Measurements from ENCODE around the gene CYP26B1.

Gene CYP26B1

GRCh38 chr2:72138921-72139381 lies 8.7 kb downstream of the CYP26B1 start:
- DNase-seq (ENCODE audit: extremely low read depth, insufficient read length): no peak
- H3K4me3 ChIP-seq (replicated peaks; ENCODE audit: low read depth, low read length): no peak overlapping the region
- no peak for TF ChIP-seq CTCF (IDR thresholded peaks at IDR 0.05; ENCODE audit: insufficient read depth, low read length, poor library complexity, severe bottlenecking)
- H3K27me3 ChIP-seq (replicated peaks; ENCODE audit: control insufficient read depth, insufficient read depth, low read length): no peaks in the 10 kb centered on the region; the same call in 1 of the 2 replicates
- H3K36me3 ChIP-seq (ENCODE audit: control insufficient read depth, insufficient read depth, low read length): no peaks in the 10 kb centered on the region

GRCh38 chr2:72138011-72138881 lies 9.4 kb downstream of the CYP26B1 start:
- Histone ChIP-seq H3K36me3 (ENCODE audit: control insufficient read depth, insufficient read depth, low read length) (no peaks in the 10 kb centered on the region), H3K27me3 (replicated peaks; ENCODE audit: control insufficient read depth, insufficient read depth, low read length) (no peaks in the 10 kb centered on the region; the same call in 1 of the 2 replicates), H3K4me3 (replicated peaks; ENCODE audit: low read depth, low read length) (no peak overlapping the region)
- no peak for TF ChIP-seq CTCF (IDR thresholded peaks at IDR 0.05; ENCODE audit: insufficient read depth, low read length, poor library complexity, severe bottlenecking)
- no peak for DNase-seq (ENCODE audit: extremely low read depth, insufficient read length)

- no peaks in the 10 kb centered on the region; the same call in 1 of the 2 replicates for H3K27me3 ChIP-seq (replicated peaks; ENCODE audit: control insufficient read depth, insufficient read depth, low read length)
- peak; percentile 42 for DNase-seq (ENCODE audit: extremely low read depth, insufficient read length)
- peak; percentile 99 for TF ChIP-seq CTCF (IDR thresholded peaks at IDR 0.05; ENCODE audit: insufficient read depth, low read length, poor library complexity, severe bottlenecking)
- no peak overlapping the region for H3K4me3 ChIP-seq (replicated peaks; ENCODE audit: low read depth, low read length)
- H3K36me3 ChIP-seq (ENCODE audit: control insufficient read depth, insufficient read depth, low read length): no peaks in the 10 kb centered on the region
Measured at GRCh38 chr2:72137498-72138010, 10.1 kb downstream of the CYP26B1 start.

- Histone ChIP-seq H3K27me3 (replicated peaks; ENCODE audit: control insufficient read depth, insufficient read depth, low read length) (no peaks in the 10 kb centered on the region; the same call in 1 of the 2 replicates), H3K4me3 (replicated peaks; ENCODE audit: low read depth, low read length) (no peak overlapping the region), H3K36me3 (ENCODE audit: control insufficient read depth, insufficient read depth, low read length) (no peaks in the 10 kb centered on the region)
- DNase-seq (ENCODE audit: extremely low read depth, insufficient read length): no peak
- no peak for TF ChIP-seq CTCF (IDR thresholded peaks at IDR 0.05; ENCODE audit: insufficient read depth, low read length, poor library complexity, severe bottlenecking)
Measured at GRCh38 chr2:72136933-72137497, 10.6 kb downstream of the CYP26B1 start.

- no peak for DNase-seq (ENCODE audit: extremely low read depth, insufficient read length)
- H3K36me3 ChIP-seq (ENCODE audit: control insufficient read depth, insufficient read depth, low read length): no peaks in the 10 kb centered on the region
- no peak overlapping the region for H3K4me3 ChIP-seq (replicated peaks; ENCODE audit: low read depth, low read length)
- TF ChIP-seq CTCF (IDR thresholded peaks at IDR 0.05; ENCODE audit: insufficient read depth, low read length, poor library complexity, severe bottlenecking): no peak
- no peaks in the 10 kb centered on the region; the same call in 1 of the 2 replicates for H3K27me3 ChIP-seq (replicated peaks; ENCODE audit: control insufficient read depth, insufficient read depth, low read length)
Measured at GRCh38 chr2:72136331-72136730, 11.3 kb downstream of the CYP26B1 start.

Data from GM06990 (cell line).